SKM-1 (cell line): ENCODE measurements around the gene TMEM134.
"Not testable (repeated sequence)": the region's sequence is repeated elsewhere in the genome, so short reads cannot be mapped to it uniquely, and the experiment has no call there.

Source experiments
- DNase-seq: peaks from one replicate; lab custom pipeline; 2025; ENCODE audit not compliant: unreplicated experiment; lab: John Stamatoyannopoulos, UW

TMEM134 gene

GRCh38 chr11:67427364-67427859, 41.6 kb downstream of the TMEM134 start:
- not testable (repeated sequence) for DNase-seq

GRCh38 chr11:67423891-67424613, 45.0 kb downstream of the TMEM134 start:
- no peak for DNase-seq

GRCh38 chr11:67423466-67423865, 45.6 kb downstream of the TMEM134 start:
- DNase-seq = no peak

GRCh38 chr11:67422891-67423290, 46.2 kb downstream of the TMEM134 start:
- no peak for DNase-seq

GRCh38 chr11:67421430-67422031, 47.5 kb downstream of the TMEM134 start:
- DNase-seq = no peak

GRCh38 chr11:67420646-67421429, 48.2 kb downstream of the TMEM134 start:
- peak; percentile 85 for DNase-seq

GRCh38 chr11:67420147-67420645, 48.9 kb downstream of the TMEM134 start:
- no peak for DNase-seq

GRCh38 chr11:67419325-67420049, 49.6 kb downstream of the TMEM134 start:
- no peak for DNase-seq

GRCh38 chr11:67418476-67419281, 50.4 kb downstream of the TMEM134 start:
- DNase-seq = no peak

- DNase-seq = no peak
Observed at GRCh38 chr11:67417425-67417824, 51.6 kb downstream of the TMEM134 start.

GRCh38 chr11:67416416-67417335, 52.4 kb downstream of the TMEM134 start:
- no peak for DNase-seq

- DNase-seq = no peak
Observed at GRCh38 chr11:67415501-67416304, 53.3 kb downstream of the TMEM134 start, which contains the start of gene CARNS1. CARNS1 (plus strand) TSS chr11:67415678; CDS start chr11:67416200, 522 bp downstream.

GRCh38 chr11:67413266-67413849, 55.7 kb downstream of the TMEM134 start:
- no peak for DNase-seq

- DNase-seq = no peak
Observed at GRCh38 chr11:67412495-67413179, 56.4 kb downstream of the TMEM134 start.

- DNase-seq = no peak
Observed at GRCh38 chr11:67411785-67412152, 57.3 kb downstream of the TMEM134 start.
